IMR-90 (cell line): Measurements from ENCODE around the gene ATG9A. TPM values are rescaled to one million over a fixed set of nuclear protein-coding genes. Genes with fewer than 3 reads are reported as not detected.

Experiments
- ATAC-seq: fragments of 200-7000 bp; cut with Tn5 transposase; 2 replicates; pipeline ENCODE4 v1.9.1; 2020; ENCODE audit warnings: low read depth, mild to moderate bottlenecking, moderate library complexity
- BruUV-seq: library from RNA; stranded (reverse); fragments of 400-500 nt; replicated peaks from 2 replicates; lab custom pipeline; 2021; lab: Mats Ljungman, UMichigan
- CTCF ChIA-PET: fragments of 300-600 bp; formaldehyde crosslinking; extraction: SDS; loops from one replicate; lab custom pipeline; 2021; ENCODE audit warnings: antibody characterized with exemption; lab: Yijun Ruan, JAX
- POLR2A ChIA-PET: fragments of 300-600 bp; sonication (Branson Sonifier 250); formaldehyde crosslinking; loops from one replicate; lab custom pipeline; 2022; ENCODE audit warnings: antibody characterized with exemption; ENCODE audit not compliant: unreplicated experiment; lab: Charles Lee
- DNase-seq: peaks from one replicate; pipeline ENCODE4 v3.0.0; 2013
- H2AFZ ChIP-seq: replicated peaks from 2 replicates; pipeline ENCODE3; 2013; ENCODE audit warnings: low read length, mild to moderate bottlenecking; ENCODE audit not compliant: poor library complexity
- H2AK5ac ChIP-seq: 2 replicates; pipeline ENCODE4 v1.6.1; 2013; ENCODE audit warnings: low read depth, low read length, inconsistent platforms
- H2AK9ac ChIP-seq: replicated peaks from 2 replicates; pipeline ENCODE3; 2013; ENCODE audit warnings: mild to moderate bottlenecking, low read depth, low read length, moderate library complexity; ENCODE audit not compliant: poor library complexity
- H2BK120ac ChIP-seq: 2 replicates; pipeline ENCODE4 v1.6.1; 2013; ENCODE audit warnings: low read depth, low read length, inconsistent platforms
- H2BK15ac ChIP-seq: 3 replicates; pipeline ENCODE4 v1.6.1; 2013; ENCODE audit warnings: low read depth, low read length, inconsistent platforms
- H2BK20ac ChIP-seq: 2 replicates; pipeline ENCODE4 v1.6.1; 2013; ENCODE audit warnings: low read depth, mild to moderate bottlenecking, inconsistent platforms, low read length, moderate library complexity
- H2BK5ac ChIP-seq: 2 replicates; pipeline ENCODE4 v1.6.1; 2013; ENCODE audit warnings: mild to moderate bottlenecking, low read depth, low read length, inconsistent platforms; ENCODE audit not compliant: poor library complexity, severe bottlenecking
- H3K14ac ChIP-seq: replicated peaks from 2 replicates; pipeline ENCODE4 v1.6.1; 2013; ENCODE audit warnings: low read depth, low read length, inconsistent platforms
- H3K18ac ChIP-seq: 2 replicates; pipeline ENCODE4 v1.6.1; 2013; ENCODE audit warnings: low read depth, low read length, control low read depth
- H3K23ac ChIP-seq: 2 replicates; pipeline ENCODE4 v1.6.1; 2013; ENCODE audit warnings: low read depth, low read length, inconsistent platforms
- H3K27ac ChIP-seq: 2 replicates; pipeline ENCODE4 v1.5.1; 2013; ENCODE audit warnings: mild to moderate bottlenecking, control low read depth, low read length; ENCODE audit not compliant: insufficient read depth
- H3K27me3 ChIP-seq: 2 replicates; pipeline ENCODE4 v1.6.1; 2013; ENCODE audit warnings: low read length; ENCODE audit not compliant: control insufficient read depth, insufficient read depth
- H3K36me3 ChIP-seq: 2 replicates; pipeline ENCODE4 v1.6.1; 2013; ENCODE audit warnings: low read length, mixed read lengths; ENCODE audit not compliant: control insufficient read depth, insufficient read depth
- H3K4ac ChIP-seq: 2 replicates; pipeline ENCODE4 v1.6.1; 2013; ENCODE audit warnings: low read depth, low read length, inconsistent platforms
- H3K4me1 ChIP-seq: 2 replicates; pipeline ENCODE4 v1.6.1; 2013; ENCODE audit warnings: low read length, mixed read lengths; ENCODE audit not compliant: control insufficient read depth, insufficient read depth
- H3K4me2 ChIP-seq: 2 replicates; pipeline ENCODE4 v1.6.1; 2013; ENCODE audit warnings: low read depth, mild to moderate bottlenecking, control low read depth, low read length, moderate library complexity
- H3K4me3 ChIP-seq: 2 replicates; pipeline ENCODE4 v1.5.1; 2013; ENCODE audit warnings: low read depth, mild to moderate bottlenecking, control low read depth, low read length, moderate library complexity; ENCODE audit not compliant: insufficient read depth
- H3K56ac ChIP-seq: 2 replicates; pipeline ENCODE4 v1.6.1; 2013; ENCODE audit warnings: low read length, inconsistent platforms; ENCODE audit not compliant: insufficient read depth; ENCODE audit errors: extremely low read depth
- H3K79me1 ChIP-seq, 2 experiments: 2 replicates each; pipeline ENCODE4 v1.6.1; 2013; ENCODE audit warnings: low read length in 2 of 2, inconsistent platforms in 1 of 2, low read depth in 1 of 2
- H3K9ac ChIP-seq: 2 replicates; pipeline ENCODE4 v1.6.1; 2013; ENCODE audit warnings: low read depth, low read length, control low read depth
- H3K9me1 ChIP-seq: 2 replicates; pipeline ENCODE4 v1.6.1; 2013; ENCODE audit warnings: low read length, inconsistent platforms; ENCODE audit not compliant: insufficient read depth
- H3K9me3 ChIP-seq: 2 replicates; pipeline ENCODE4 v1.6.1; 2013; ENCODE audit warnings: low read length; ENCODE audit not compliant: control insufficient read depth, insufficient read depth
- H4K20me1 ChIP-seq: 2 replicates; pipeline ENCODE4 v1.6.1; 2013; ENCODE audit warnings: low read length, inconsistent platforms; ENCODE audit not compliant: insufficient read depth
- H4K5ac ChIP-seq: 2 replicates; pipeline ENCODE4 v1.6.1; 2013; ENCODE audit warnings: mild to moderate bottlenecking, low read depth, low read length, control low read depth
- H4K8ac ChIP-seq, 2 experiments: 2 replicates each; pipeline ENCODE4 v1.6.1; 2013; ENCODE audit warnings: low read depth in 2 of 2, low read length in 2 of 2, control low read depth in 1 of 2, inconsistent platforms in 1 of 2
- H4K91ac ChIP-seq: 2 replicates; pipeline ENCODE4 v1.6.1; 2013; ENCODE audit warnings: low read depth, low read length, inconsistent platforms; ENCODE audit not compliant: insufficient read depth
- CTCF ChIP-seq: conservative IDR thresholded peaks from 2 replicates; pipeline ENCODE4 v1.5.1; 2012; ENCODE audit warnings: mild to moderate bottlenecking, low read depth, low read length, improper control_type of control experiment
- ELK1 ChIP-seq: fragments of 150-350 bp; IDR thresholded peaks from 2 replicates; pipeline ENCODE4 v1.6.1; 2016; ENCODE audit warnings: low read depth, mild to moderate bottlenecking, low read length, moderate library complexity, borderline replicate concordance
- MAFK ChIP-seq: IDR thresholded peaks from 2 replicates; pipeline ENCODE4 v1.6.1; 2012; ENCODE audit warnings: low read depth, low read length, improper control_type of control experiment
- MAZ ChIP-seq: IDR thresholded peaks from 2 replicates; pipeline ENCODE4 v1.6.1; 2012; ENCODE audit warnings: low read depth, mild to moderate bottlenecking, low read length, improper control_type of control experiment, moderate library complexity, borderline replicate concordance
- MXI1 ChIP-seq: IDR thresholded peaks from 2 replicates; pipeline ENCODE4 v1.6.1; 2012; ENCODE audit warnings: low read depth, mild to moderate bottlenecking, low read length, moderate library complexity, borderline replicate concordance
- POLR2A ChIP-seq: IDR thresholded peaks from 2 replicates; pipeline ENCODE4 v1.6.1; 2012; ENCODE audit warnings: mild to moderate bottlenecking, low read depth, low read length
- SMC3 ChIP-seq: fragments of 150-350 bp; IDR thresholded peaks from 2 replicates; pipeline ENCODE4 v1.6.1; 2016; ENCODE audit warnings: low read depth, mild to moderate bottlenecking, antibody characterized with exemption, low read length, moderate library complexity
- USF2 ChIP-seq: fragments of 150-350 bp; IDR thresholded peaks from 2 replicates; pipeline ENCODE4 v1.6.1; 2017; ENCODE audit warnings: mild to moderate bottlenecking, antibody characterized with exemption, low read length, low read depth
- WGBS, 2 experiments: methylation state at CpG; one replicate each; pipeline versions ENCODE4 v1.1.5 to v1.1.7; 2013; ENCODE audit warnings: missing lambda C conversion rate in 2 of 2; ENCODE audit not compliant: insufficient read length in 1 of 2; ENCODE audit errors: extremely low coverage in 2 of 2; 5-methylcytosine and 5-hydroxymethylcytosine counted together
- dilution Hi-C: fragments of 300-500 bp; cut with HindIII; formaldehyde crosslinking; loops from one replicate; pipeline ENCODE4 v1.14.3; 2018; ENCODE audit warnings: low sequenced_read_pairs; ENCODE audit not compliant: unreplicated experiment
- in situ Hi-C: fragments of 300-500 bp; cut with MboI; formaldehyde crosslinking; loops from 3 replicates; pipeline ENCODE4 v1.14.3; 2019; ENCODE audit warnings: low sequenced_read_pairs, inconsistent platforms, mixed read lengths
- intact Hi-C: fragments of 100-400 bp; cut with micrococcal nuclease; formaldehyde crosslinking; loops from 2 replicates; pipeline ENCODE4 v1.10.0; 2022
- polyA plus RNA-seq, 3 experiments: library from polyadenylated mRNA; depleted of rRNA; stranded (reverse); fragments of >200 nt; gene quantifications; 2 replicates each; pipeline ENCODE4 v1.2.3, GENCODE V29; 2012; ENCODE audit warnings: low replicate concordance in 1 of 3
- total RNA-seq: library from RNA; depleted of rRNA; stranded (reverse); fragments of >200 nt; gene quantifications from 2 replicates; pipeline ENCODE4 v1.2.3, GENCODE V29; 2012

Gene ATG9A
- total and polyA plus RNA-seq, 2 of the 4 experiments (the other 2 are of a cell fraction), result 35.1 to 58.3 TPM

- Histone ChIP-seq H3K14ac (peak within 1 kb of the TSS; percentile 98), H3K9me1 (peaks cover 37% of the 10 kb centered on the region), H2BK15ac (no peak within 1 kb of the TSS; the same call in 2 of the 3 replicates), H3K4me3 (peak within 1 kb of the TSS; percentile 89), H3K4ac (peak within 1 kb of the TSS; percentile 99), H3K23ac (peak within 1 kb of the TSS; percentile 97), H2AFZ (peak within 1 kb of the TSS; percentile 100), H2AK9ac (peak within 1 kb of the TSS; percentile 99), H2BK20ac (no peak within 1 kb of the TSS), H3K18ac (peak within 1 kb of the TSS; percentile 81), H4K20me1 (0 out of 2 replicates have a peak, but pooled peaks cover 8% of the 10 kb centered on the region), H3K4me2 (peak within 1 kb of the TSS; percentile 98), H3K36me3 (peaks cover 17% of the 10 kb centered on the region; the same call in 1 of the 2 replicates), H2AK5ac (peak within 1 kb of the TSS; percentile 92), H3K9me3 (no peaks in the 10 kb centered on the region), H3K79me1 (peaks cover 23 to 48% of the 10 kb centered on the region in 2 experiments), H2BK5ac (peak within 1 kb of the TSS; percentile 96), H4K8ac (peak within 1 kb of the TSS; percentile 91 to 94), H2BK120ac (peak within 1 kb of the TSS; percentile 38; the same call in 1 of the 2 replicates), H3K27me3 (no peaks in the 10 kb centered on the region), H3K27ac (peak within 1 kb of the TSS; percentile 94), H4K91ac (peak within 1 kb of the TSS; percentile 97), H3K56ac (peak within 1 kb of the TSS; percentile 84), H3K9ac (peak within 1 kb of the TSS; percentile 95), H4K5ac (peak within 1 kb of the TSS; percentile 97), H3K4me1 (peaks cover 23% of the 10 kb centered on the region)
- CTCF ChIA-PET, result interaction anchor here (1.0 to 3.0 kb wide), 2 partner anchors 11 to 50 kb away, joined by 3 to 14 read pairs; no protein-coding TSS in a partner anchor
- POLR2A ChIA-PET, result interaction anchor here (0.5 to 0.8 kb wide), 2 partner anchors 12 to 16 kb away, joined by 5 to 6 read pairs; no protein-coding TSS in a partner anchor
- ATAC-seq (peak; percentile 83), DNase-seq (peak; percentile 92)
- TF ChIP-seq MXI1, result peak; percentile 58; the same call in 1 of the 2 replicates
- no peak; the same call in 1 of the 2 replicates for TF ChIP-seq SMC3
- TF ChIP-seq USF2, result no peak
- TF ChIP-seq MAZ, result peak; percentile 22; the same call in 1 of the 2 replicates
- TF ChIP-seq MAFK, result 0 out of 2 replicates have a peak, but pooled peaks have one; percentile 28
- TF ChIP-seq ELK1, result 0 out of 2 replicates have a peak, but pooled peaks have one; percentile 66
- TF ChIP-seq POLR2A, result peak; percentile 95
- TF ChIP-seq CTCF, result peak; percentile 9; the same call in 1 of the 2 replicates
- WGBS, 2 experiments, result 1% methylated on average over 23 of the region's 46 CpGs; no CpG with 5 or more reads in 1 of the 2 experiments
- no TSS peak for BruUV-seq
- dilution Hi-C loops, result no loop called here
- in situ Hi-C loops, result no loop called here
- intact Hi-C loops, result no loop called here
Observed at GRCh38 chr2:219245148-219245898, 15.9 kb upstream of the ATG9A start, which contains the start of the genes GLB1L and STK16. TSS of gene GLB1L (minus strand) at chr2:219245444. CDS start at chr2:219243573, 1,871 bp downstream. TSS of gene STK16 (plus strand) at chr2:219245479. CDS start at chr2:219246000, 521 bp downstream.
